Right ventricle myocardium inferior (tissue), 1 donor: Measurements from ENCODE around the gene FCER2. TPM values are rescaled to one million over a fixed set of nuclear protein-coding genes. Genes with fewer than 3 reads are reported as not detected.

ENCODE experiments used
- ATAC-seq: fragments of 200-7000 bp; cut with Tn5 transposase; one replicate; pipeline ENCODE4 v1.9.1; 2020; ENCODE audit warnings: mild to moderate bottlenecking, moderate library complexity
- DNase-seq: peaks from one replicate; pipeline ENCODE4 v3.0.0; 2021; ENCODE audit errors: missing footprints
- intact Hi-C: fragments of 100-400 bp; cut with DNase I; formaldehyde crosslinking; loops from one replicate; pipeline ENCODE4 v1.11.0; 2022
- total RNA-seq: library from RNA; stranded (reverse); fragmentation: NEBNext Ultra II Directional; extraction: Animal tissue kit (Norgen Biotek cat#: 25700); gene quantifications from one replicate; pipeline ENCODE4 v1.2.1, GENCODE V29; 2021
- donor health status: DM: no; HTN: yes; CAD: no; lungs with severe emphysema.

FCER2 gene
- total RNA-seq, 1 donor from 2014 or later, result 0.30 TPM

GRCh38 chr19:7681340-7682174, 20.4 kb downstream of the FCER2 start:
- ATAC-seq, result peak; percentile 74
- peak; percentile 92 for DNase-seq
- intact Hi-C loops, result loop anchor here (2.0 kb wide), 2 partner anchors 113 to 327 kb away; no protein-coding TSS in a partner anchor

GRCh38 chr19:7680606-7681339, 21.2 kb downstream of the FCER2 start, which contains the start of gene TRAPPC5:
Gene TRAPPC5 (plus strand): TSS chr19:7680833. CDS start chr19:7682254, 1,421 bp downstream.
- DNase-seq (peak; percentile 95), ATAC-seq (peak; percentile 91)
- intact Hi-C loops, result loop anchor here (1.0 to 2.0 kb wide), 3 partner anchors 27 to 326 kb away; no protein-coding TSS in a partner anchor

- intact Hi-C loops, result loop anchor here (1.0 to 2.0 kb wide), 3 partner anchors 27 to 325 kb away; no protein-coding TSS in a partner anchor
- DNase-seq (no peak), ATAC-seq (no peak)
Measured at GRCh38 chr19:7679771-7680605, 21.9 kb downstream of the FCER2 start.

- no peak for ATAC-seq
- DNase-seq, result peak; percentile 79
- intact Hi-C loops, result no loop called here
Measured at GRCh38 chr19:7678971-7679751, 22.8 kb downstream of the FCER2 start.

- no peak for DNase-seq
- intact Hi-C loops, result no loop called here
- no peak for ATAC-seq
Measured at GRCh38 chr19:7677669-7678311, 24.1 kb downstream of the FCER2 start.

- ATAC-seq (no peak), DNase-seq (peak; percentile 76)
- intact Hi-C loops, result no loop called here
Measured at GRCh38 chr19:7676854-7677253, 25.1 kb downstream of the FCER2 start, which contains the start of gene MCEMP1. Gene MCEMP1 (plus strand): TSS chr19:7677090. CDS start chr19:7677121, 31 bp downstream.

GRCh38 chr19:7676376-7676775, 25.6 kb downstream of the FCER2 start:
- intact Hi-C loops, result no loop called here
- no peak for ATAC-seq
- no peak for DNase-seq

GRCh38 chr19:7674010-7675005, 27.6 kb downstream of the FCER2 start:
- intact Hi-C loops, result no loop called here
- ATAC-seq, result peak; percentile 77
- DNase-seq, result peak; percentile 89

- ATAC-seq (no peak), DNase-seq (no peak)
- intact Hi-C loops, result no loop called here
Measured at GRCh38 chr19:7672522-7672921, 29.4 kb downstream of the FCER2 start.

GRCh38 chr19:7670790-7671189, 31.1 kb downstream of the FCER2 start:
- ATAC-seq (no peak), DNase-seq (no peak)
- intact Hi-C loops, result no loop called here

GRCh38 chr19:7670150-7670783, 31.7 kb downstream of the FCER2 start:
- intact Hi-C loops, result no loop called here
- ATAC-seq, result no peak
- peak; percentile 78 for DNase-seq

- ATAC-seq (no peak), DNase-seq (no peak)
- intact Hi-C loops, result no loop called here
Measured at GRCh38 chr19:7669641-7670040, 32.3 kb downstream of the FCER2 start.

GRCh38 chr19:7668842-7669241, 33.1 kb downstream of the FCER2 start, which contains the start of gene RETN:
Gene RETN (plus strand): TSS chr19:7669049. CDS start chr19:7669327, 278 bp downstream.
- ATAC-seq (no peak), DNase-seq (no peak)
- intact Hi-C loops, result no loop called here

- no peak for ATAC-seq
- intact Hi-C loops, result no loop called here
- no peak for DNase-seq
Measured at GRCh38 chr19:7665076-7665475, 36.9 kb downstream of the FCER2 start.

- no peak for DNase-seq
- intact Hi-C loops, result no loop called here
- ATAC-seq, result no peak
Measured at GRCh38 chr19:7663706-7664105, 38.2 kb downstream of the FCER2 start.

GRCh38 chr19:7662657-7663056, 39.3 kb downstream of the FCER2 start:
- ATAC-seq (no peak), DNase-seq (no peak)
- intact Hi-C loops, result no loop called here
